GM21528 (cell line): ENCODE data around the gene CDC23.
A peak's percentile ranks its signal among the peaks of the same experiment; 100 is the strongest.
"Not testable (repeated sequence)": the region's sequence is repeated elsewhere in the genome, so short reads cannot be mapped to it uniquely, and the experiment has no call there.

ENCODE experiments used
- ATAC-seq: cut with Tn5 transposase; IDR thresholded peaks from one replicate; pipeline ENCODE4 v1.9.1; 2021; ENCODE audit warnings: mild to moderate bottlenecking, moderate library complexity; ENCODE audit not compliant: unreplicated experiment, low FRiP score

The CDC23 gene, protein sequence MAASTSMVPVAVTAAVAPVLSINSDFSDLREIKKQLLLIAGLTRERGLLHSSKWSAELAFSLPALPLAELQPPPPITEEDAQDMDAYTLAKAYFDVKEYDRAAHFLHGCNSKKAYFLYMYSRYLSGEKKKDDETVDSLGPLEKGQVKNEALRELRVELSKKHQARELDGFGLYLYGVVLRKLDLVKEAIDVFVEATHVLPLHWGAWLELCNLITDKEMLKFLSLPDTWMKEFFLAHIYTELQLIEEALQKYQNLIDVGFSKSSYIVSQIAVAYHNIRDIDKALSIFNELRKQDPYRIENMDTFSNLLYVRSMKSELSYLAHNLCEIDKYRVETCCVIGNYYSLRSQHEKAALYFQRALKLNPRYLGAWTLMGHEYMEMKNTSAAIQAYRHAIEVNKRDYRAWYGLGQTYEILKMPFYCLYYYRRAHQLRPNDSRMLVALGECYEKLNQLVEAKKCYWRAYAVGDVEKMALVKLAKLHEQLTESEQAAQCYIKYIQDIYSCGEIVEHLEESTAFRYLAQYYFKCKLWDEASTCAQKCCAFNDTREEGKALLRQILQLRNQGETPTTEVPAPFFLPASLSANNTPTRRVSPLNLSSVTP

DNA sequence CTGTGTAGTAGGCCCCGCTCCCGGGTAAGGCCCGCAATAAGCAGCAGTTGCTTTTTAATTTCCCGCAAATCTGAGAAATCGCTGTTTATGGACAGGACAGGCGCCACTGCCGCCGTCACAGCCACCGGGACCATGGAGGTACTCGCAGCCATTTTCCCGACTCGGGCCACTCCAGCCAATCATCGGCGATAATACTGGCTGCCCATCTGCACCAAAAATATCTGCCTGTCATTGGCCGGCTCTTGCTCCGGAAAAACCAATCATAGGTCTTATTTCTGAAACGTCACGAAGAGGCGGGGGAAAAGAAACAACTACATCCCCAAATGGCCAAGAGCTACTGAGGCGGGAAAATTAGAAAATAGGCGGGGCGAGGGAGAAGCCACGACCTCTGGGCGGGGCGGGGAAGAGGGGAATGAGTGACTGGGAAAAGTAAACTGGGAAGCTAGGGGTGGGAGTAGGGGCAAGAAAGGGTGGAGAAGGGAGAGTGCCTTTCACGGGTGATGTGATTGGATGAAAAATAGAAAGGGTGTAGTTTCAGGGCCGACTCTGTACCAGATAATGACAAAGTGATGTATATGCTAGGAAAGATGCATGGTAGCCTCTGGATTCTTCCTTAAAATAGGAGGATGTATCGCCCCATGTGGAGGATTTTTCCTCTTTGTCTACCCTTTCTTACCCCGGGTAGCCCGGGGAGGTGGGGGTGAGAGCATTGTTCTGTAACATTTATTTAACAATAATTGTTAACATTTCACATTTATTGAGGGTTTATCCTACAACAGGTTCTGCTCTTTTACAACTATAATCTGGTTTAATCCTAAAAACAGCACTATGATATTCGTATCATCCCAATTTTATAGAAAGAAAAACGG is at the start of gene CDC23:
TSS of gene CDC23 (minus strand) at position 163 of the 869 bp plus-strand sequence. CDS start at position 152, 11 bp downstream.
- ATAC-seq = peak; percentile 87

DNA sequence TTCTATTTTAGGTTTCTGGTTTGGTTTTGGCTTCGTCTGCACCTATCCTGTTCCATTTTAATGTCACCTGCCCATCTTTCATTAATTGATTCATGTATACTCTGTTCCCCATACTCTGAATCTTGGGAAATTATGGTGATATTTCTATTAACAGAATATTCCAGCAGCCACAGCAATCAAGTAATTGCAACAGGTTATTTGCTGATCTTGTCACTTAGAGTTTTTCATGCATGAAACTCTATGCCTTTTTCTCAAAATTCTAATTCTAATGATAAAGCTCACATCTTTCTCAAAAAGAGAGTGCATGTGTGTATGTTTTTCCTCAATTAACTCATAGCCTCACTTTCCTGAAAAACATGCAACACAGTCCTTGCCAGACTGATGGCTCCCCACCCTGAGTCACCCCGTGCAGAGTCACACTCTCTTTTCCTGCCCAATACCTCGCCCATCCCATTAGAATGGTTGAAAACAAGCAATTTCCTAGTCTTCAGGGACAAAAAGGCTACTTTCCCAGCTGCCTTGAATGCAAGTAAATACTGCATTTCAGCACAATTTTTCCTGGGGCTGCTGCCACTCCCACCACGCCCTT is 45.7 kb upstream of the CDC23 start:
- ATAC-seq = no peak

DNA sequence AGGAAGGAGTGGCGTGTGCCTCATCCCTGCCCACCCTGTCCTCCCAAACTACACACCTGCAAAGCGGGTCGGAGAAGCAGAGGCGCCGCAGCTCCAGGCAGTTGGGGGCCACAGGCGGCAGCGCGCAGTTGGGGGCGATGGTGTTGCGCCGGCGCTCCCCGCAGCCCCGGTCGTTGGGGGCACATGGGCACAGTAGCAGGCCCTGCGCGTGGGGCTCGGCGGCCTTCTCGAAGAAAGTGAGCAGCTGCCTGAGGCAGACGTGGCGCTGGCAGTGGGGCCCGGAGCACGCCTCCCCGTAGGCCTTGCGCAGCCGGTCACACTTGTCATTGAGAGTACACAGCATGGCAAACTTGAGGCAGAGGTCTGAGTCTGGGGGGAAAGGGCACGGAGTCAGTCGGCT is 44.5 kb upstream of the CDC23 start:
- ATAC-seq = no peak

DNA sequence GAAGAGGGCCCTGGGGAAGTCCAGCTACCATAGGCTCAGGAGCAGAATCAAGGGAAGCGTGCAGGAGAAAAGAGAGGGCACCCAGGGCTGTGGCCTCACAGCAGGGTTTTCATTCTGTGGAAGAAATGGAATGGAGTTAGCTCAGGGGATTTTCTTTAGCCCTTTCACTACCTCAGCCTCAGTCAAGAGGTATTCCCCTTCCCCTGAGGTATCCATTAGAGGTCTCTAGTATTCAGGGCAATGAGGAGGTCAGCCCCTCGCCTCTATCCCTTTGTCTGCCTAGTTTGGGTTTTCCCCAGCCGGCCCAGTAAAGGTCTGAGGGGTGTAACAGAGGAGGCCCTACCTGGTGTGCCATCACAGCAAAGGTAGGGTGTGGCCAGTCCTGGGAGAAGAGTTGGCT is 39.8 kb upstream of the CDC23 start:
- ATAC-seq = no peak

DNA sequence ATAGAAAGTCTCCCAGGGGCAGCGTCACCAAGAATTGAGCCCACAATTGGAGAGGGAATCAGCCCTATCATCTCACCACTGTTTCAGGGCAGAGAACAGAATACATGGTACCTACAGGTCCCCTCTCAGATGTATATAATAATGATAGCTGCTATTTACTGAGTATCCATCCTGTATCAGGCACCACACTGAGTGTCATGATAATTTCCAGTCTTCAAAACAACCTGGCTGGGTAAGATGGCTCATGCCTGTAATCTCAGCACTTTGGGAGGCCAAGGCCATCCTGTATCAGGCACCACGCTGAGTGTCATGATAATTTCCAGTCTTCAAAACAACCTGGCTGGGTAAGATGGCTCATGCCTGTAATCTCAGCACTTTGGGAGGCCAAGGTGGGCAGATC is 34.7 kb upstream of the CDC23 start:
- not testable (repeated sequence) for ATAC-seq

DNA sequence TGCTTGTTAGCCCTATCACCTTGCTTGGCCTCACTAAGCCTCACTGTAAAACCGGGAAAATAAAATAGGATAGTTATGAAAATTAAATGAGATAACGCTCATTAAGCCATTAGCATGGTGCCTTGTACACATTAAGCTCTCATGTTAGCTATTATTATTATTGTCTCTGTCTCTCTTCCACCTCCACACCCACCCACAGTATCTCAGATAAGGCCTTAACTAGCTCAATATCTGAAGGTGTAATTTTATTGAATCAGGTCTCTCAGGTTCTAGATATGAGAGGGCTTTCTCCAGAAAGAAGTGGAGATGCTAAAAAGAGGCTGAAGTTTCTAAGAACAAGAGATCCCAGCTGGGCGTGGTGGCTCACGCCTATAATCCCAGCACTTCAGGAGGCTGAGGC is 33.7 kb upstream of the CDC23 start:
- ATAC-seq = no peak

DNA sequence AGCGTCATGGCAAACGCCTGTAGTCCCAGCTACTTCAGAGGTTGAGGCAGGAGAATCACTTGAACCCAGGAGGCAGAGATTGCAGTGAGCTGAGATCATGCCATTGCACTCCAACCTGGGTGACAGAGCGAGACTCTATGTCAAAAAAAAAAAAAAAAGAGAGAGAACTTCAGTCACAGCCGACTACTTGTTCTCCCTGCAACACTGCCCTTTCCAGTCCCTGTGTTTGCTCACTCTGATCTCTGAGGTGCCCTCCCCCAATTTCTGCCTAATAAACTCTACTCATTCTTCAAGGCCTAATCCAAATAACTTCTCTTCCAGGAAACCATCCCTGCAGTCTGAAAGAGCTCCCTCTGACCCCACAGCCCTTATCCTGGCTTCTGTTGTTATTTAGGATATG is 33.2 kb upstream of the CDC23 start:
- no peak for ATAC-seq

DNA sequence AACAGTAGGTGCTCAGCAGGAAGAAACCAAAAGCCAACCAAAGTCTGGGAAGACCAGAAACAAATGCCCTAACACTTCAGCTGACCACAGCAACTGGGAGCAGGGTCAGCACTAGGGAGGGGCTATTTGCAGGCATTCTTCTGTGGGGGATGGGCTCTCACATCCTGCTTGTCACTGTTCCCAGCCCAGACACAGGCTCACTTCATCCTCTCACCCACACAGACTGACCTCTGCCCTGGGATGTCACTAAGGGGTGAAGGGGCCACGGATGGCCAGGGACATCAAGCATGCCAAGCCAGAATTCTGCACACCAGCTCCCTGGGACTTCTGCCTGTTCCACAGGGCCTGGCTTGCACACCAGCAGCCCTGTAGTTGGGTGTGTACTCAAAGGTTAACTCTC is 32.6 kb upstream of the CDC23 start:
- no peak for ATAC-seq

DNA sequence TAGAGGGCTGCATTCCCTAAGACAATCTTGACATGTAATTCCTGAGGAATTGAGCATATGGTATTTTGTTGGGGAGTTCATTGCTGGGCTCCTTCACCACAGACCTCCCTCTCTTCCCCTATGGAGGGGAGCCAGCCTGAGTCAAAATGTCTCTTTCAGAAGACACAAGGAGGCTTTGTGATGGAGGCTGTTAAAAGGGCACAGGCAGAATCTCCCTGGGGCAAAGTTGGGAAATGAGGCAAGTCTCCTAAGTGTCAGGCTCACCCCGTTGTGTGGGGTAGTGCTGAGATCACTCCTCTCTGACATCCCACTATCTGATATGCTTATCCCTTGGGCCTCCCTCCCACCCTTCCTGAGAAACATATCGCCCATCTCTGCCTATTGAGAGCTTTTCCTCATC is 30.7 kb upstream of the CDC23 start:
- ATAC-seq = no peak

DNA sequence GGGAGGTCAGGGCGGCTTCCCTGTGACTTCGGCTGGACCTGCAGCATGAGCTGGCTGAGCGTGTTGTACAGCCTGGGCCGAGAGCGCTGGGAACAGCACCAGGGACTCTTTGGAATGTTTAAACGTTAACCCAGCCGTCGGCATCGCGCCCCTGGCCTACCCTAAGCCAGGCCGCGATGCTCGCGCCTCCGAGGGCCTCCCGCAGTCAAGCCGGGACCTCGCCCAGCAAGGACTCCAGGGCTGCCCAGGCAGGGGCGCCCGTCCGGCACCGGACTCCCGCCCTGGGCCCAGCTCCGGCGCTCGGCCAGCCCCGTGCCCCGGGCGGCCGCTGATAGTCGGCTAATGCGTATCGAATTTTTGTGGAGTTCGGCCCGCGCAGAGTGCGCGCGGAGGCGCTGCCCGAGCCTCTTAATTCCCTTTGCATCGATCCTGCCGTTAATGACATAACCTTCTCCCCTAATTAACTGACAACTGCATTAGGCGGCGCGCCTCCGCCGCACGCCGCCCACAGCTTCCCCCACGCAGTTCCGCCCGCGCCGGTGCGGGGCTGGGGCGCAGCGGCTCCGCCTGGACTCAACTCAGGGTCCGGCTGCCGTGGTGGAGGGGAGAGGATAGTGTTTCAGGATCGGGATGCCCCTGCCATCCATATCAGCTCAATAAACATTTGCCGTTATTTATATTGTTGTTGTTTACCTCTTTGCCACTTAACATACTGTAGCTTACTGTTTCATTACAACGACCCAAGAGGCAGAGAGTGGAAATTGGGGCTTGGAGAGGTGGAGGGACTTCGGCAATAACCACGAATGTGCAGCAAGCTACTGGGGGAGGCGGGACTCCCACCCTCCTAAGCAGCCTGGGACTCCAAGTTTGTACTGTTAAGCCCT is 28.8 kb upstream of the CDC23 start:
- ATAC-seq = no peak

DNA sequence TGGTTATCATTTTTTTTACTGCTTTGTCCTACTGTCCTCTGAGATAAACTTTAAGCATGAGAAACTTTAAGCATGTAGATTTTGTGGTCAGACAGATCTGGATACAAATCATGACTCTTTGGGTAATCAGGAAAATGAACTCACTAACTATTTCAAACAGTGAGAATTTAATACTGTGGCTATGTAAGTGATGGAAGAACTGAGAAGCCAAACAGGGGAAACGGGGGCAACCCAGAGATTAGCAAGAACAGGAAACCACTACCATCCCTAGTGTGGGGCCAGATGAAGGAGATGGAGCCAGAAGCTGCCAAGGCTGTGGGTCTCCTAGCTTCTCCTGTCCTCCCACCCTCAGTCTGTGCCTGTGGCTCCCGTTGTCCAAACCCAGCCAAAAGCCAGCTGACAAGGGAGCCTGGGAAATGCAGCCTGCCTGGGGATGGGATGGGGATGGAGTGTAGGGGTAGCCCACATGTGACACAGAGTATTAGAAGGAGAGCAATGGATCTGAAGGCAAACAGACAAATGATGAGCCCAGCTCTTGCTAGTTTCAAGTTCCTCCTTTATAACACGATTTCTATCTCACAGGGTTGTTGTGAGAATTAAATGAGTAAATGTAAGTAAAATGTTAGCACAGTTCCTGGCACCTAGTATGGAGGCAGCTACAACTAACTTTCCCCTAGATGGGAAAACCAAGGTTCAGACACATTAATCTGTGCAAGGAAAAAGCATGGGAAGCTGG is 27.7 kb upstream of the CDC23 start:
- ATAC-seq = no peak

DNA sequence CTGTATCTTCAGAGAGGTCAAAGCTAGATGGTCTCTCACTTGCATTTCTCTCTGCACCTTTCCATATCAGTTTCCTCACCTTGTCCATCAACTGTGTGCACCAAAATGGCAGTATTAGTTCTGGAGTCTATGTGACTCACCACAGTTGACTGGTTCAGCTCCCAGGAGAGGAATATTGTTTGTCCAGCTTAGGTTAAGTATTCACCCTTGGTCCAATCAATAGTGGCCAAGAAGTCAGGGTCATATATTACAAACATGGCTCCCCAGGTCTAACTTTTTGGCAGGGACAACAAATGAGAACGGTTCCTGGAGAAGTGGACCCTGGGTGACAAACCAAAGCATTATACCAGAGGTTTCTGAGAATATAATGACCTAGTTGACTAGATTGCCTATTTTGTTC is 24.9 kb upstream of the CDC23 start:
- ATAC-seq = no peak

DNA sequence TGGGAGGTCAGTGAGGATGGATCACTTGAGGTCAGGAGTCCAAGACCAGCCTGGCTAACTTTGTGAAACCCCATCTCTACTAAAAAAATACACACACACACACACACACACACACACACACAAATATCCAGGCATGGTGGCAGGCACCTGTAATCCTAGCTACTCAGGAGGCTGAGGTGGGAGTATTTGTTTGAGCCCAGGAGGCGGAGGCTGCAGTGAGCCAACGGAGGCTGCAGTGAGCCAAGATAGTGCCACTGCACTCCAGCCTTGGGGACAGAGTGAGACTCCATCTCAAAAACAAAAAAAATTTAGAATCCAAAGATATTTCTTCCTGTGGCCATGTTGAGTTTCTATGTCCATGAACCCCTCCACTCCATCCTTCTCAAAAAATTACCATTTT is 21.5 kb upstream of the CDC23 start:
- no peak for ATAC-seq

DNA sequence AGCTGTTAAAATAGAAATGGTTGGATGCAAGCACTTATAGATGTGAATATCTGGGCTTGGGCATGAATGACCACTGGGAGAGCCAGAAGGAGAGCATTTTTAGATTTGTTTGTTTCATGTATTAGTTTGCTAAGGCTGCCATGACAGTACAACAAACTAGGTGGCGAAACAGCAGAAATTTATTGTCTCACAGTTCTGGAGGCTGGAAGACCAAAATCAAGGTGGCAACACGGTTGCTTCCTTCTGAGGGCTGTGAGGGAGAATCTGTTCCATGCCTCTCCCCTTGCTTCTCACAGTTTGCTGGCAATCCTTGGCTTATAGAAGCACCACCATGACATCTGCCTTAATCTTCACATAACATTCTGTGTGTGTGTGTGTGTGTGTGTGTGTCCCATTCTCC is 20.2 kb upstream of the CDC23 start:
- ATAC-seq = no peak

DNA sequence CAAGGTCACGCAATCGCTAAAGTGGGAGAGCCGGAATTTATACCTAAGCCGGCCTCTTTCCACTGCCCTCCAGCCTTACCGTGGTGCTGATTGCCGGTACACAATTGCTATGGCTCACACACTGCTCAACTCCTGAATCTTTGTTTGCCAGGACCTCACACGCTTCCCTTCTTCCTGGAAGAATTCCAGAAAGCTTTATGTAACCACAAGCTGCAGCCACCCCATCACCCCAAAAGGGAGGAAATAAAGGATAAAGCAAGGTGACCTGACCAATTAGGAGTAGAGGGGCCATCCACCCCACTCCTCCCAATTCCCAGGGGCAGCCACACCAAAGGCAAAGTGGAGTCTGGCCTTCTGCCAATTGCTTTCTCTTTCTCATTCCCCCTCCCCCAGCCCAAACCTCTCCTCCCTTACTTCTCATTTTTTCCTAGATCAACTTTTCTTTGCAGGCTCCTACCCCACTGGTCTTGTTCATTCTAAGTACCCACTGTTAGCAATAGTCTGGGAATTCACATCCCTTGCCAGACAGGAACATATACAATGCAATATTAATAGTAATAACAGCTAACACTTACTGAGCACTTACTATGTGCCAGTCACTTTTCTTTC is 18.0 kb upstream of the CDC23 start:
- ATAC-seq = no peak

DNA sequence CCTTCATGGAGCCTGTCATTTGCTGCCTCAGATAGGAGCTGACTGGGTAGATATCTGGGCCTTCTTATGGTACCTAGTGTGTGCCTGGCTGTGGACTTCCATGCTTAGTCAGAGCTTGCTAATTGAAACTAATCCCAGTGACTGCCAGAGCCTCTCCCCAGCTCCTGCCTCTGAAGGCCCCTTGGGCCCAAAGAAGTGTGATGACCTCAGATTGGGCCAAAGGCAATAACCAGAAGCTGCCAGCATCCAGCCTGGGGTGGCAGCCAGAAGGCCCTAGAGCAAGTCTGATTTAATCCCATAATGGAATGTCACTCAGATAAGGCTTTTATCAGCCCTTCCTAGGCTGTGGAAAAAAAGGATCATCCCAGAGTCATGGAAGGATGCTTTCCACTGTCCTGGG is 17.1 kb upstream of the CDC23 start:
- ATAC-seq = no peak

DNA sequence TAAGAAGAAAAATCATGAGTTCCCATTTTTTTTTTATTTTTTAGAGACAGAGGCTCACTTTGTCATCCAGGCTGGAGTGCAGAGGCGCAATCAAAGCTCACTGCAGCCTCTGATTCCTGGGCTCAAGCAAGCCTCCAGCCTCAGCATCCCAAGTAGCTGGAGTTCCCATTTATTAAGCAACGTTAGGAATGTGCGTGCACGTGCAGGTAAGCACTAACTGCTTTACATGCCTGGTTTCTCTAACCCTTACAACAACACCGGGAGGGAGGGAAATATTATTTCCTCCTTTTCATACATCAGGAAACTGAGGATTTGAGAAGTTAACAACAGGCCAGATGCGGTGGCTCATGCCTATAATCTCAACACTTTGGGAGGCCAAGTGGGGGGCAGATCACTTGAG is 16.3 kb upstream of the CDC23 start:
- ATAC-seq = no peak

DNA sequence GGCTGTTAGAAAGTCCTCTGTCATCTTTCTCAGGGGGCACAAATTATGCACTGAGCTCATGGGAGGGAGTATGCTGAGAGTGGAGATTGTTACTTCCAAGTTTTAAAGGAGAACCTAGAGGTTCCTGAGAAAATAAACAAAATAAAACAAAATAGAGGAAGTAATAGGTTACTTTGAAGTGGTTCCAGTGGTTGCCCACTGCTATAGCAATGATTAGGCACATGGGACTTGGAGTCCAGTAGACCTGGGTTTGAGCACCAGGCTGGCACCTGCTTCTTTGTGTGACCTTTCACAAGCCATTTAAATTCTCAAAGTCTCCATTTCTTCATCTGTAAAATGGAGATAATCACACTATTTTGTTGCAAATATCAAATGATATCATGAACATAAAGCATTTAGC is 13.8 kb upstream of the CDC23 start:
- ATAC-seq = no peak

DNA sequence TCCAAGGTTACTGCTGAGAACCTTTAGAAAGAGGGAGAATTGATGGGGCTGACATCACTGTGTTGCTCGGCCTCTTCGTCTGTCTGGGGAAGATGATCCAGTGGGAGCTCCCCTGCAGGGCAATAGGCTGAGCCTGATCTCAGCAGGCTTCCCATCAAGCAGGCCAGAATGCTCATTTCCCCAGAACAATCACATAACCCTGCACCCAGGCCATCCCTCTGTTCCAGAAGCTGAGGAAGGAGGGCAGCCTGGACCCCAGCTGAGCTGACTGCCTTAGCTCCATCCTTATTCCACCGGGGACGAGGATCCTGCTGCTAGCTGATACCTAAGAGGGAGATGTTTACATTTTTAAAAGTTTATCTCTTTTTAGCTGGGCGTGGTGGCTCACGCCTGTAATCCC is 11.6 kb upstream of the CDC23 start:
- no peak for ATAC-seq
